Aorta (tissue), 5 donors: ENCODE results near the gene CYS1. TPM values are rescaled to one million over a fixed set of nuclear protein-coding genes. Genes with fewer than 3 reads are reported as not detected.
A peak's percentile ranks its signal among the peaks of the same experiment; 100 is the strongest.
"Not testable (repeated sequence)": the region's sequence is repeated elsewhere in the genome, so short reads cannot be mapped to it uniquely, and the experiment has no call there.

Experiments used
- ATAC-seq: fragments of 200-7000 bp; cut with Tn5 transposase; one replicate; pipeline ENCODE4 v1.9.1; 2022; ENCODE audit warnings: moderate library complexity; ENCODE audit not compliant: low FRiP score
- DNase-seq, 2 donors: peaks; one replicate each; pipeline ENCODE4 v3.0.0-alpha.2; 2020
- H3K27ac ChIP-seq, 2 donors: one replicate each; pipeline ENCODE4 v1.5.1; 2013; ENCODE audit warnings: low read length in 2 of 2, mild to moderate bottlenecking in 2 of 2, moderate library complexity in 2 of 2, control low read depth in 1 of 2, inconsistent platforms in 1 of 2, low read depth in 1 of 2
- H3K27me3 ChIP-seq, 2 donors: one replicate each; pipeline ENCODE4 v1.6.1; 2013; ENCODE audit warnings: control low read depth in 1 of 2, low read length in 1 of 2, mild to moderate bottlenecking in 1 of 2, moderate library complexity in 1 of 2; ENCODE audit not compliant: insufficient read depth in 2 of 2, control insufficient read depth in 1 of 2
- H3K36me3 ChIP-seq, 2 donors: one replicate each; pipeline ENCODE4 v1.6.1; 2013; ENCODE audit warnings: control low read depth in 1 of 2, low read length in 1 of 2, mild to moderate bottlenecking in 1 of 2; ENCODE audit not compliant: insufficient read depth in 2 of 2, control insufficient read depth in 1 of 2
- H3K4me1 ChIP-seq, 2 donors: one replicate each; pipeline ENCODE4 v1.6.1; 2013; ENCODE audit warnings: low read length in 2 of 2, control low read depth in 1 of 2, mild to moderate bottlenecking in 1 of 2, moderate library complexity in 1 of 2; ENCODE audit not compliant: insufficient read depth in 2 of 2, control insufficient read depth in 1 of 2
- H3K4me3 ChIP-seq, 2 donors: one replicate each; pipeline ENCODE4 v1.5.1; 2013; ENCODE audit warnings: low read length in 2 of 2, control low read depth in 1 of 2, mild to moderate bottlenecking in 1 of 2
- H3K9me3 ChIP-seq: one replicate; pipeline ENCODE4 v1.6.1; 2013; ENCODE audit warnings: mild to moderate bottlenecking, low read length; ENCODE audit not compliant: control insufficient read depth
- WGBS, 2 donors: extraction: QIAGEN DNeasy Blood & Tissue Kit; methylation state at CpG; one replicate each; pipeline ENCODE4 v1.1.7; 2013; 5-methylcytosine and 5-hydroxymethylcytosine counted together
- intact Hi-C, 2 donors: fragments of 100-400 bp; cut with DNase I; formaldehyde crosslinking; loops; one replicate each; pipeline versions ENCODE4 v1.14.2 to v1.15.0; 2022
- polyA plus RNA-seq, 2 donors: library from polyadenylated mRNA; stranded (reverse); fragments of 200-250 nt; gene quantifications; one replicate each; pipeline ENCODE4 v1.2.3, GENCODE V29; 2013
- total RNA-seq, 2 donors: library from RNA; stranded (reverse); fragmentation: NEBNext Ultra II Directional; extraction: Animal tissue kit (Norgen Biotek cat#: 25700); gene quantifications; one replicate each; pipeline ENCODE4 v1.2.1, GENCODE V29; 2021
- donor health status: healthy with polysubstance abuse.
- donor health status: Bipolar disorder and iron deficiency.
- donor health status: DM: no; HTN: no; CAD: no.
- donor health status: DM: no; HTN: no; CAD: no.
- donor health status: DM: yes; HTN: yes; CAD: no.

Gene CYS1
- total and polyA plus RNA-seq, 4 donors: 11.4 to 16.4 (median 14.3) TPM

DNA sequence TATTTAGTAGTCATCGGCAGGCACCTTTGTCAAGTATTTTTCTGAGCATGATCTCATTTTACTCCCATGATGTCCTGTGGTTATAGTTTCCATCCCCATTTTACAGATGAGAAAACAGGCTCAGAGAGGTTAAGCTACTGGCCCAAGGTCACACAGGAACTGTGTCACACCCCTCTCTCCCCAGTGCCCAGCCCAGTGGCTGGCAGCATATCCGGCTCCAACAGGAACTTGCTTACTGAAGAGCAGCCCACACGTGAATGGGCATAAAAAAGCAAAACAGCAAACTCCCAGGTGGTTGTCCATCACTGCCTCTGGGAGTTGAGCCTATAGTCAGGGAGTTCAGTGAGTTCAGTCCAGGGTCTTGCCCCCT, 45.2 kb downstream of the CYS1 start:
- Histone ChIP-seq H3K9me3 (no peaks in the 10 kb centered on the region), H3K4me1 (no peaks in the 10 kb centered on the region), H3K36me3 (no peaks in the 10 kb centered on the region), H3K4me3 (no peak overlapping the region), H3K27me3 (no peaks in the 10 kb centered on the region), H3K27ac (no peak overlapping the region)
- DNase-seq (peak; percentile 46 to 53), ATAC-seq (no peak)
- WGBS, 2 donors: 56 to 66% methylated on average over 3 of the region's 3 CpGs
- intact Hi-C loops: no loop called here

DNA sequence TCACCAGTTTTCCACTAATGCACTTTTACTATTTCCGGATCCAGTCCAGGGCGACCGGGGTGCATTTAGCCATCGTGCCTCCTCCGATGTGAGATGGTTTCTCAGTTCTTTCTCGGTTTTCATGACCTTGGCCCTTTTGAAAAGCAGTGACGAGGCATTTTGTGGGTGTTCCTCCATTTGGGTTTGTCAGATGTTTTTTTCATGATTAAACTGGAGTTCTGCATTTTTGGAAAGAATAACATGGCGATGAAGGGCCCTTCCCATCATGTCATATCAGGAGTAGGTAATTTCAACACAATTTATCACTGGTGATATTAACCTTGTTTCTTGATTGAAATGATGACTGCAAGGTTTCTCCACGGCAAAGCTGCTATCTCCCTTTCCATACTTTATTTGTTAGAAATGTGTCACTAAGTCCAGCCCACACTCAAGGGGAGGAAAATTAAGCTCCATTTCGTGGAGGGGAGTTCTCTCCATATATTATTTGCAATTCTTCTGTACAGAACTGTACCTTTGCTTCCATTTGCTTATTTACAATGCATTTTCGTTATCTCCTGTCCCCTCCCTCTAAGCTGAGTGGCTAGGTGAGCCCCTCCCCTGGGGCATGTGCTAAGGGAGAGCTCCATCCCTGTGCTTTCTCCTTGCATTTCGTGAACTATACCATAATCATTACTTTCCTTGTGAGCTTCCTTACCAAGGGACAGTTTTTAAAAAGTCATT, 45.7 kb downstream of the CYS1 start:
- intact Hi-C loops: no loop called here
- no peaks in the 10 kb centered on the region for H3K36me3 ChIP-seq
- H3K4me1 ChIP-seq: no peaks in the 10 kb centered on the region
- ATAC-seq: no peak
- no peaks in the 10 kb centered on the region for H3K9me3 ChIP-seq
- WGBS, 2 donors: 88% methylated on average over 12 of the region's 12 CpGs
- H3K4me3 ChIP-seq: no peak overlapping the region
- no peak overlapping the region for H3K27ac ChIP-seq
- H3K27me3 ChIP-seq: no peaks in the 10 kb centered on the region
- peak in 1 of 2 donors; percentile 41 for DNase-seq

DNA sequence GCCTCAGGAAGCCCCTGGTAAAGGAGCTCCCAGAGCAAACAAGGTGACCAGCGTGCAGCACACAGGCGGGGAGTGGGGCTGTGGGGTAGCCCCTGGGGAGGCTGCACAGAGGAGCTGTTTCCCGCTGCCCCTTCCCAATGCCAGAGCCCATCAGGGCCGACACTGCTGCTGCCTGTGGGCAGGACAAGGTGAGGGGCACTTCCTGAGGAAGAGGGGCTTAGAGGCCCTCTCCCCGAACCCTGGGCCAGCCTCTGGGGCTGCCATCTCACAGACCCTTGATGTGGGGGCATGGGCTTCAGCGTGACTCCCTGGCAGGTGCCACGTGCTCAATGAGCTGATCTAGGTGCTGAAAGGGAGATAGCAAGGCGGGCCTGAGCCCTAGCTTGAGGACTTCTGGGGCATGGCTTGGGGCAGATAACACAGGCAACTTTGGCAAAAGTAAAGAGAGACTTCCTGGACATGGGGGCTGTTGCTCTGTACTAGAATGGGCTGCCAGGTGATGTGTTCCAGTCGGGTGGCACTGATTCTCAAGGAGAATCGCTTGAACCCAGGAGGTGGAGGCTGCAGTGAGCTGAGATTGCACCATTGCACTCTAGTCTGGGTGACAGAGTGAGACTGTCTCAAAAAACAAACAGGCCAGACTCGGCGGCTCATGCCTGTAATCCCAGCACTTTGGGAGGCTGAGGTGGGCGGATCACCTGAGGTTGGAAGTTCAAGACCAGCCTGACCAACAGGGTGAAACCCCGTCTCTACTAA, 46.8 kb downstream of the CYS1 start:
- ATAC-seq (no peak), DNase-seq (peak; percentile 35 to 62)
- intact Hi-C loops: no loop called here
- H3K4me3 ChIP-seq: no peak overlapping the region
- no peaks in the 10 kb centered on the region for H3K36me3 ChIP-seq
- no peaks in the 10 kb centered on the region for H3K4me1 ChIP-seq
- no peaks in the 10 kb centered on the region for H3K27me3 ChIP-seq
- 87 to 90% methylated on average over 12 to 14 of the region's 14 CpGs for whole genome bisulfite sequencing, 2 donors
- H3K27ac ChIP-seq: no peak overlapping the region
- no peaks in the 10 kb centered on the region for H3K9me3 ChIP-seq

DNA sequence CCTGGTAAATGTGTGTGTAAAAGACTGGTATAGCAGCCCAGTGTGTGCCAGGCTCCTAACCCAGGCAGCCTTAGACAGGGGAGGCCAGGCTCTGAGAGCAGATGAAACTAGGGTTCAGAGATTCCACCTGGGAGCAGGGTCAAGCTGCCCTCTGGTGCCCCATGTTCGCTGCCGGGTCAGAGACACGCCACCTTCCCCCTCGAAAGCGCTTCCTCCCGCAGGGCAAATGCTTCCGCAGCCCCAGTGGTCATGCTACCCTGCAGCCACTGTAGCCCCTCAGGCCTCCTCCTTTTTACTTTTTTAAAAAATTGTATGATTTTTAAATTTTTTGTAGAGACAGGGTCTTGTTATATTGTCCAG, 47.5 kb downstream of the CYS1 start:
- DNase-seq (peak; percentile 30 to 53), ATAC-seq (no peak)
- intact Hi-C loops: no loop called here

DNA sequence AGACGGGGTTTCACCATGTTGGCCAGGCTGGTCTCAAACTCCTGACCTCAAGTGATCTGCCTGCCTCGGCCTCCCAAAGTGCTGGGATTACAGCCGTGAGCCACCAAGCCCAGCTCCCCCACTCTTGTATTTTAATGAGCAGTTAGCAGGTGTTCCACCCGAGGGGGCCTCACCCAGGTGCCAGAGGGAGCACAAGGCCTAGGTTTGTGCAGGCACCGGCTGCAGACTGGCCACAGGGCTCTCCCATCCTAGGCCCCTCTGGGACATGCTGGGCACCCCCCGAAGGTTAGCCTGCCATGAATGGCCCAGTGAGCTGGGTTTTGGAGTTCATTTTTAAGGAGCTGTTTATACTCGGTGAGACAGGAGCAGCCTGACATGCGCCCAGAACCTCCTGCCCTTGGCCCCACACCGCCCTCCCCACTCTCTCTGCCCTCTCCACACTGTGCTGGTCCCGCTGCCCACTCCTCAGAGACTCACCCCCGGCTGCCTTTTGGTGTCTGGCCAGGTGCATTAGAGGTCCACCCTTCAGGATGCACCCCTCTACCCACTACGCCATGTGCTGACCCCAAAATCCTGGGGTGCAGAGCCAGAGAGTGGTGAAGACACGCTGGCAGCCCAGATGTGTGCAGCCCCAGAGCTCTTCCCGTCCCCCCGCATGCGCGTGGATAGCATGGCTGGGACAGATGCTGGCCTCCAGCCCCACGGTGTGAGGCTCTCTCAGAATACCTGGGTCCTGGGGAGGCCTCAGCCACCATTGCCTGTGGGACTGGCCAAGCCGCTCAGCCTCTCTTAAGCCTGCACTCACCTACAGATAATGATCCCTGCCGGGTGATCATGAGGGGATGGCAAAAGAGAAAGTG, 48.1 kb downstream of the CYS1 start:
- no peaks in the 10 kb centered on the region for H3K27me3 ChIP-seq
- no peaks in the 10 kb centered on the region for H3K36me3 ChIP-seq
- H3K9me3 ChIP-seq: no peaks in the 10 kb centered on the region
- no peak overlapping the region for H3K4me3 ChIP-seq
- intact Hi-C loops: no loop called here
- ATAC-seq: no peak
- H3K4me1 ChIP-seq: no peaks in the 10 kb centered on the region
- 93 to 95% methylated on average over 20 of the region's 20 CpGs for WGBS, 2 donors
- DNase-seq: peak; percentile 48 to 59
- no peak overlapping the region for H3K27ac ChIP-seq

More for the DNA sequence above, 47.5 kb downstream of the CYS1 start:
- Histone ChIP-seq H3K27ac (no peak overlapping the region), H3K27me3 (no peaks in the 10 kb centered on the region), H3K4me1 (no peaks in the 10 kb centered on the region), H3K36me3 (no peaks in the 10 kb centered on the region), H3K9me3 (no peaks in the 10 kb centered on the region), H3K4me3 (no peak overlapping the region)
- WGBS, 2 donors: 97 to 98% methylated on average over 7 of the region's 7 CpGs

DNA sequence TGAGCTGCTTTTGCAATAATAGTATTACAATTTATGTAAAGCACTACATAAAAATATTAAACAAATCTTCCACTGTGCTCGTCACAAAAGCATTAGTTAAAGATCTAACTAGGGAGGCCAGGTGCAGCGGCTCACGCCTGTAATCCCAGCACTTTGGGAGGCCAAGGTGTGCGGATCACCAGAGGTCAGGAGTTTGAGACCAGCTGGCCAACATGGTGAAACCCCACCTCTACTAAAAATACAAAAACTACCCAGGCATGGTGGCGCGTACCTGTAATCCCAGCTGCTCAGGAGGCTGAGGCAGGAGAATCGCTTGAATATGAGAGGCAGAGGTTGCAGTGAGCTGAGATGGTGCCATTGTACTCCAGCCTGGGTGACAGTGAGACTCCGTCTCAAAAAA, 49.4 kb downstream of the CYS1 start:
- 95% methylated on average over 8 of the region's 8 CpGs for WGBS, 2 donors
- not testable (repeated sequence) for ATAC-seq, H3K4me1 ChIP-seq

DNA sequence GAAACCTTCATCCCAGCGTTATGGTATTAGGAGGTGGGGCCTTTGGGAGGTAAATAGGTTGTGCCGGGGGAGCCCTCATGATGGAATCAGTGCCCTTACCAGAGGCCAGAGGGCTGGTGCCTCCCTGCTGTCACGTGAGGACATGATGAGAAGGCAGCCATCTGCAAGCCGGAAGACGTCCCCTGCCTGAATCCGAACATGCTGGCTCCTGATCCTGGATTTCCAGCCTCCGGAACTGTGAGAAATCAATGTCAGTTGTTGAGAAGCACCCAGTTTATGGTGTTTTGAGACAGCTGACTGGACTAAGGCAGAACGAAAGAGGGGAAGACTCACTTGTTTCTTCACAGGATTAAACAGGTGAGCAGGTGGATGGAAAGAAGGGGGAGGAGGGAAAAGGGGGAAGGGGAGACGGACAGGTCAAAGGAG, 49.9 kb downstream of the CYS1 start:
- Histone ChIP-seq H3K9me3 (no peaks in the 10 kb centered on the region), H3K4me3 (no peak overlapping the region), H3K27me3 (no peaks in the 10 kb centered on the region), H3K4me1 (no peaks in the 10 kb centered on the region), H3K36me3 (no peaks in the 10 kb centered on the region), H3K27ac (no peak overlapping the region)
- intact Hi-C loops: no loop called here
- no peak for ATAC-seq
- 64 to 70% methylated on average over 9 of the region's 9 CpGs for WGBS, 2 donors
- peak; percentile 31 to 39 for DNase-seq

More for the DNA sequence above, 49.4 kb downstream of the CYS1 start:
- H3K4me3 ChIP-seq, intact Hi-C loops, H3K27ac ChIP-seq, H3K27me3 ChIP-seq, H3K9me3 ChIP-seq, H3K36me3 ChIP-seq: not testable (repeated sequence)
- peak in 1 of 2 donors; percentile 9 for DNase-seq

DNA sequence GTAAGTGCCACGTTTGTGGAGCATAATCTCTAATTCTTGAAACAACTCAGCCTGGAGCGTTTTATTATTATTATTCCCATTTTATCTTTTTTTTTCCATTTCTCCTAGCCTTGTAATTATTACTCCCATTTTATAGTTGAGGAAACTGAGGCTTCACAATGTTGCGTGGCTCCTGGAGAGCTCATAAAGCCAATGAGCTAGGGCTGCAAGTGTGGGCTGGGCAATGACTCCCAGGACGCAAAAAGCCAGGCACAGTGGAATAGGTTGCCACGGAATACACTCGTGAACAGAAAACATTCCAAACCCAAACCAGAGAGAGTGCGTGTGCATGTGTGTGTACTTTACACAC, 50.4 kb downstream of the CYS1 start:
- Histone ChIP-seq H3K4me3 (no peak overlapping the region), H3K9me3 (no peaks in the 10 kb centered on the region), H3K4me1 (no peaks in the 10 kb centered on the region), H3K36me3 (no peaks in the 10 kb centered on the region), H3K27ac (no peak overlapping the region), H3K27me3 (no peaks in the 10 kb centered on the region)
- DNase-seq (peak in 1 of 2 donors; percentile 15), ATAC-seq (no peak)
- intact Hi-C loops: no loop called here
- WGBS, 2 donors: 83 to 85% methylated on average over 7 of the region's 7 CpGs
